OCI-LY7 (cell line): ENCODE results near the gene NCOR2.

Source experiments
- EZH2phosphoT487 ChIP-seq: fragments of 200-600 bp; sonication (generic); IDR thresholded peaks from 2 replicates; pipeline ENCODE4 v1.6.1; 2018; ENCODE audit warnings: low read depth, borderline replicate concordance, mild to moderate bottlenecking, mixed run types, antibody characterized with exemption, low read length, moderate library complexity, mixed read lengths
- TF ChIP-seq, protein P1 (sequence below): fragments of 200-600 bp; sonication (generic); conservative IDR thresholded peaks from 2 replicates; pipeline ENCODE4 v1.5.1; 2014; ENCODE audit warnings: mild to moderate bottlenecking, antibody characterized with exemption, low read length, moderate library complexity, mixed read lengths

DNA sequence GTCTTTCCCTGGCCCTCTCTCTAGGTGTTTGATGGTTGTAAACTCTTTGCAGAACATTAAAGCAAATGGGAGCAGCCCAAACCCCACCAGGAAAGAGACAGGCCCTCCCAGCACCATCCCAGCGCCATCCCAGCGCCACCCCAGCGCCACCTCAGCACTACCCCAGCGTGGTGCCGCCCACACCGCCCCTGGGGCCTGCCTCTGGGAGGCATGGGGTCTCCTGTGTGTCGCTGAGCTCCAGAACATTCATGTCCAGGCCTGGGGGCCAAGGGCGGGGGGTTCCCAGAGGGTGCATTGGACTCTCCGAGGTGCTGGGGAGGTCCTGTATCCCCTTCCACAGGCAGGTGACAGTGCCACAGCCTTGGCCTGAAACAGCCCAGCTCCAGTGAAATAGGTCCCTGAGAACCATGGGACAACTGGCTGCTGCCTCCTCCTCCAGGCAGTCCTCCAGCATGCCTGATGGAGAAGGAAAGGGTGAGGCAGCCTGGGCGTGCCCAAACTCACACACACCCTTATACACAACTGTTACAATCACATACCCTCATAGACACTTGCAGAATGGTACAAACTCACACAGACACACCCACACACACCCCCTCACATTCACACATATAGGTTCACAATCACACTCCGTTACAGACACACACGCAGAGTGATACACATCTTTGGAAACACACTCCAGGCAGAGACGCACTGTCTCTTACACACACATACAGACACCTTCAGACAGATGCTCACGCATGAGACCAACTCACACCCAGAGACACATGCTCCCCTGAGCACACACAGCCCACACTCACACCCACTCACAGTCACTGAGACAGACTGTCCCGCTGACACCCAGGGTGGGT lies 44.4 kb upstream of the NCOR2 start:
- TF ChIP-seq, protein P1, sequence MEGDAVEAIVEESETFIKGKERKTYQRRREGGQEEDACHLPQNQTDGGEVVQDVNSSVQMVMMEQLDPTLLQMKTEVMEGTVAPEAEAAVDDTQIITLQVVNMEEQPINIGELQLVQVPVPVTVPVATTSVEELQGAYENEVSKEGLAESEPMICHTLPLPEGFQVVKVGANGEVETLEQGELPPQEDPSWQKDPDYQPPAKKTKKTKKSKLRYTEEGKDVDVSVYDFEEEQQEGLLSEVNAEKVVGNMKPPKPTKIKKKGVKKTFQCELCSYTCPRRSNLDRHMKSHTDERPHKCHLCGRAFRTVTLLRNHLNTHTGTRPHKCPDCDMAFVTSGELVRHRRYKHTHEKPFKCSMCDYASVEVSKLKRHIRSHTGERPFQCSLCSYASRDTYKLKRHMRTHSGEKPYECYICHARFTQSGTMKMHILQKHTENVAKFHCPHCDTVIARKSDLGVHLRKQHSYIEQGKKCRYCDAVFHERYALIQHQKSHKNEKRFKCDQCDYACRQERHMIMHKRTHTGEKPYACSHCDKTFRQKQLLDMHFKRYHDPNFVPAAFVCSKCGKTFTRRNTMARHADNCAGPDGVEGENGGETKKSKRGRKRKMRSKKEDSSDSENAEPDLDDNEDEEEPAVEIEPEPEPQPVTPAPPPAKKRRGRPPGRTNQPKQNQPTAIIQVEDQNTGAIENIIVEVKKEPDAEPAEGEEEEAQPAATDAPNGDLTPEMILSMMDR = no peak
- no peak for TF ChIP-seq EZH2phosphoT487
